ENCODE measurements around the gene CFAP100.

DNA sequence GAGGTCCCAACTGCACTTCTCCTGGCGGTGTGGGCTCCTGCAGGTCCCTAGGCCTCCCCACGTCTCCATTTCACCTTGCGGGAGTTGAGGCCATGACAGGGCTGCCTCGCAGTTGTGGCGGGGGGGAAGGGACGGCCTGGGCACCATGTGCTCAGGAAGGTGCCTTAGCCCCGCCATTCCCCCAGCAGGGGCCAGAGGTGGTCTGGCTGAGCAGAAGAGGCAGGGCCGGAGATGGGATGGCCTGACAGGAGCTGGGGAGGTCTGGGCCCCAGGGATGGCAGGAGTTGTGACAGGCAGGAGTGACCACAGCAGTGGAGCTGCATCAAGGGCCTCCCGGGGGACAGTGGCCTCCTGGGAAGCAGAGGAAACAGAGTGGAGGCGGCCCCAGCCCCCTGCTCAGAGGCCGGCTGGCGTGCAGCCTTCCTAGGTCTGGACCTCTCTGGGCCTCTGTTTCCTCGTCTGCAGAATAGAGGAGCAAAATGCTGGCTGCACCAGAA is 18.8 kb upstream of the CFAP100 start:
- TF ChIP-seq, protein P1, sequence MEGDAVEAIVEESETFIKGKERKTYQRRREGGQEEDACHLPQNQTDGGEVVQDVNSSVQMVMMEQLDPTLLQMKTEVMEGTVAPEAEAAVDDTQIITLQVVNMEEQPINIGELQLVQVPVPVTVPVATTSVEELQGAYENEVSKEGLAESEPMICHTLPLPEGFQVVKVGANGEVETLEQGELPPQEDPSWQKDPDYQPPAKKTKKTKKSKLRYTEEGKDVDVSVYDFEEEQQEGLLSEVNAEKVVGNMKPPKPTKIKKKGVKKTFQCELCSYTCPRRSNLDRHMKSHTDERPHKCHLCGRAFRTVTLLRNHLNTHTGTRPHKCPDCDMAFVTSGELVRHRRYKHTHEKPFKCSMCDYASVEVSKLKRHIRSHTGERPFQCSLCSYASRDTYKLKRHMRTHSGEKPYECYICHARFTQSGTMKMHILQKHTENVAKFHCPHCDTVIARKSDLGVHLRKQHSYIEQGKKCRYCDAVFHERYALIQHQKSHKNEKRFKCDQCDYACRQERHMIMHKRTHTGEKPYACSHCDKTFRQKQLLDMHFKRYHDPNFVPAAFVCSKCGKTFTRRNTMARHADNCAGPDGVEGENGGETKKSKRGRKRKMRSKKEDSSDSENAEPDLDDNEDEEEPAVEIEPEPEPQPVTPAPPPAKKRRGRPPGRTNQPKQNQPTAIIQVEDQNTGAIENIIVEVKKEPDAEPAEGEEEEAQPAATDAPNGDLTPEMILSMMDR (IDR thresholded peaks at IDR 0.05; ENCODE audit: insufficient read depth, low read depth, low read length), result no peak
- no peak for TF ChIP-seq EZH2 (IDR thresholded peaks at IDR 0.05; ENCODE audit: insufficient read depth, low read length)
